IPS DF 6.9 (cell line): ENCODE measurements around the gene CLUH.
A peak's percentile ranks its signal among the peaks of the same experiment; 100 is the strongest.

Experiments used
- DNase-seq: peaks from one replicate; pipeline ENCODE4 v3.0.0-alpha.2; 2013; ENCODE audit warnings: low read depth, low spot score
- H3K27ac ChIP-seq: one replicate; pipeline ENCODE4 v1.5.1; 2013; ENCODE audit warnings: low read length, control low read depth
- H3K27me3 ChIP-seq: 2 replicates; pipeline ENCODE4 v1.6.1; 2013; ENCODE audit warnings: mild to moderate bottlenecking, low read length; ENCODE audit not compliant: control insufficient read depth, insufficient read depth
- H3K36me3 ChIP-seq: 2 replicates; pipeline ENCODE4 v1.6.1; 2013; ENCODE audit warnings: low read length; ENCODE audit not compliant: control insufficient read depth, insufficient read depth
- H3K4me1 ChIP-seq: 2 replicates; pipeline ENCODE4 v1.6.1; 2013; ENCODE audit warnings: low read length; ENCODE audit not compliant: control insufficient read depth, insufficient read depth
- H3K4me3 ChIP-seq: 2 replicates; pipeline ENCODE4 v1.5.1; 2013; ENCODE audit warnings: mild to moderate bottlenecking, low read length
- H3K9me3 ChIP-seq: 2 replicates; pipeline ENCODE4 v1.6.1; 2013; ENCODE audit warnings: low read length, inconsistent platforms; ENCODE audit not compliant: control insufficient read depth, insufficient read depth
- WGBS: extraction: QIAGEN DNeasy Blood & Tissue Kit; methylation state at CpG from one replicate; pipeline ENCODE4 v1.1.7; 2013; ENCODE audit warnings: mixed read lengths, missing lambda C conversion rate; ENCODE audit not compliant: insufficient read length, insufficient coverage; 5-methylcytosine and 5-hydroxymethylcytosine counted together

Gene CLUH

DNA sequence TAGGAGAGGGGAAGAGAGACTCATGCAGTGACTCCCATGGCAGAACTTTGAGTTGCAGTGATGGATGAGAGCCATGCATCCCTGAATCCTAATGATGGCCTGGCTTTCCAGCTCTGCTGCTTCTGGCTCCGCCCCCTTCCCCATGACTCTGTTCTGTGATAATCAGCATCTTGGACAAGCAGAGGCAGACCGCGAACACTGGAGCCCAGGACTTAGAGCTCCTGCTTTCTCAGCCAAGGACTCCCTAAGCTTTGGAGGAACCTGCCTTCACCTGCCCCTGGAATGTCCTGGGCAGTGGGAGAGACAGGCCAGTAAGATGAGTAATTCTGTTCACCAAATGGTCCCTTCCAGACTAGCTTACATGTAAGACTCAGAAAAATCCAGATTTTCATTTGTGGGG, 25.4 kb upstream of the CLUH start:
- Histone ChIP-seq H3K4me3 (no peak overlapping the region), H3K27me3 (no peaks in the 10 kb centered on the region), H3K9me3 (no peaks in the 10 kb centered on the region), H3K27ac (no peak overlapping the region), H3K36me3 (no peaks in the 10 kb centered on the region), H3K4me1 (no peaks in the 10 kb centered on the region)
- WGBS = no CpG with 5 or more reads among the region's 3 CpGs
- DNase-seq = no peak

DNA sequence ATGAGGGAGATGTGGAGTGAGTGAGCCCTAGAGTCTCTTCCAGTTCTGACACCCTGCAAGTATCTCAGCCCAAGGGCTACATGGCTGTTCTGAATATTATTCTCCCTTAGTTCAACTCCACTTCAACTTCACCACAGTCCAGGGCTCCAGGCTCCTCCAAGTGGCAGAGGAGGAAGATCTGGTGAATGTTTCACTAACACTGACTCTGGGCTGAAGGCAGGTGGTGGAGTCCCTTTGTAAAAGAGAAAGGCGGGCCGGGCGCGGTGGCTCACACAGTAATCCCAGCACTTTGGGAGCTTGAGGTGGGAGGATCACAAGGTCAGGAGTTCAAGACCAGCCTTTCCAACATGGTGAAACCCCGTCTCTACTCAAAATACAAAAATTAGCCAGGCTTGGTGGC, 24.3 kb upstream of the CLUH start:
- no CpG with 5 or more reads among the region's 5 CpGs for WGBS
- Histone ChIP-seq H3K27ac (no peak overlapping the region), H3K36me3 (no peaks in the 10 kb centered on the region), H3K4me1 (no peaks in the 10 kb centered on the region), H3K4me3 (no peak overlapping the region), H3K9me3 (no peaks in the 10 kb centered on the region), H3K27me3 (no peaks in the 10 kb centered on the region)
- no peak for DNase-seq

DNA sequence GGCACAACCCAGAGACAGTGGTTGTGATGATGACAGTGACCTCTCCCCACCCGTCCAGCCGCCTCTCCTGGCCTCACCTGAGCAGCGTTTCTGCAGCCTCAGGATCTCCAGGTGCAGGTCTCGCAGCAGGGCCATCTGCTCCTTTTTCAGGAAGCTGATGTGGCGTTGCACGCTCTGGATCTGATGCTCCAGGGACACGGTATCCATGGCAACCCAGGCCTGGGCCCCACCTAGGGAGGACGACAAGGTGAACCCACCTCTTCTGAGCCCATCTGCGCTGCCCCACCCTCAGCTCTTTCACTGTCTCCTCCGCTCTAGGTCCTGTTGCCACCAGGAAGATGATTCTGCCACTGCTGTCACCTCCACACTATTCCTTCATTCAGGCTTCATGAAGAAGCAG, 23.4 kb upstream of the CLUH start:
- H3K9me3 ChIP-seq = no peaks in the 10 kb centered on the region
- no CpG with 5 or more reads among the region's 10 CpGs for WGBS
- DNase-seq = no peak

DNA sequence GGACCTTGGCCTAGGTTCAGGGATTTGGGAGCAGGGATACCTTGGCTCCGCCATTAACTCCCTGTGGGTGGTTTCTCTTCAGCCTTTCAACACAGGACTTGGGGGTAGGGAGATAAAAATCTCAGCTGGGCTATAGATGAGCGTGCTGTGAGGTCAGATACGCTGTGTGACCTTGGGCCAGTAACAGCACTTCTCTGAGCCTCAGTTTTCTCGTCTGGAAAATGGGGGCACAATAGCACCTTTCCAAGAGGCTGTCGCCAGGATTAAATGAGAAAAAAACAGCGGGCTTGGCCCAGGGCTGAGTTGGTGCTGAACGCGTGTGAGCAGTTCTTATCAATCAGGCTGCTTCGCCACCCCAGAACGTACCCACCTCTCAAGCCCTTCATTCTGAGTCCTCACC, 20.2 kb upstream of the CLUH start:
- Histone ChIP-seq H3K9me3 (no peaks in the 10 kb centered on the region), H3K27ac (no peak overlapping the region), H3K4me3 (no peak overlapping the region), H3K27me3 (no peaks in the 10 kb centered on the region), H3K36me3 (no peaks in the 10 kb centered on the region), H3K4me1 (no peaks in the 10 kb centered on the region)
- DNase-seq = no peak
- no CpG with 5 or more reads among the region's 10 CpGs for WGBS

More for the DNA sequence above, 23.4 kb upstream of the CLUH start:
- H3K4me3 ChIP-seq = no peak overlapping the region
- H3K27me3 ChIP-seq = no peaks in the 10 kb centered on the region
- H3K27ac ChIP-seq = no peak overlapping the region
- H3K4me1 ChIP-seq = no peaks in the 10 kb centered on the region
- H3K36me3 ChIP-seq = no peaks in the 10 kb centered on the region

DNA sequence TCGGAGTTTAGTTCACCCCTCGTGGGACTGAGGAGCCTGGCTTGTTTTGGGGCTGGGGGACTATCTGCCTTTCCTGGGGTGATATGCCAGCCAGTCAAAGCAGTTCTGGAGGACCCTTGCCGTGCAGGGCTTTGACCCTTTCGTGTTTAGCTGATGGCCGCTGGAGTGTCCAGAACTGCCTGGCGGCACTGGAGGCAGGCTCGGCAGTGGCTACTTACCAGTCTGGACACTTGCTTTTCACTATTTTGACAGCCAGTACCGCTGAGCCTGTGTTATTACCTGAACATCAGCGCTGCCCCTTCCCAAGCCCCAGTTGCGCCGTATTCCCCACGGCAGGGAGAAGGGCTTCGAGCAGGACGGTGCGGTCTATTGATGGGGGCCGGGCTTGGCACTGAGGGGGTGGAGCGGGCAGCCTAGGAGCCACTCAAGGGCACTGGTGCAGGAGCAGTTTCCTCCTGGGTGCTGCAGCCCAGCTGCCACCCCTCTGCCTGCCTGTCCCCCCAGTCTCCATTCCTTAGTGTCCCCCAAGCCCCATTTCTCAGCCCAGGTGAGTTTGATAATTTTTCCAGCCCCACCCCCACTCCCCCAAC, 19.3 kb upstream of the CLUH start:
- no CpG with 5 or more reads among the region's 17 CpGs for WGBS
- no peak for DNase-seq
- Histone ChIP-seq H3K4me3 (no peak overlapping the region), H3K36me3 (no peaks in the 10 kb centered on the region), H3K27ac (no peak overlapping the region), H3K9me3 (no peaks in the 10 kb centered on the region), H3K27me3 (no peaks in the 10 kb centered on the region), H3K4me1 (no peaks in the 10 kb centered on the region)

DNA sequence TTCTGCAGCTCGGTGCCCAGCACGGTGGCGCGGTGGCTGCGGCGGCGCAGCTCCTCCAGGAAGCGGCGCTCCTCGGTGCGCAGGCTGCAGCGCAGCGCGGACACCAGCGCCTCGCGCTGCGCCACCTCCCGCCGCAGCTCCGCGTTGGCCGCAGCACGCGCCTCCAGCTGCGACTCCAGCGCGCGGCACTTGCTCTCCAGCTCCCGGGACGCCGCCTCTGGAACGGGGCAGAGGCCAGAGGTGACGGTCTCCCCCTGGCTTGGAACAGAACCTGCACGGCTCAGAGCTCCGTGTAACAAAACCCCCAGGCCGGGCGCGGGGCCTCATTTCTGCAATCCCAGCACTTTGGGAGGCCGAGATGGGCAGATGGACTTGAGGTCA, 13.2 kb upstream of the CLUH start:
- H3K4me1 ChIP-seq = peaks cover 3% of the 10 kb centered on the region
- H3K27ac ChIP-seq = no peak overlapping the region
- DNase-seq = no peak
- H3K9me3 ChIP-seq = no peaks in the 10 kb centered on the region
- H3K36me3 ChIP-seq = no peaks in the 10 kb centered on the region; the same call in 1 of the 2 replicates
- no peaks in the 10 kb centered on the region for H3K27me3 ChIP-seq
- H3K4me3 ChIP-seq = peak overlapping the region; percentile 32; the same call in 1 of the 2 replicates
- no CpG with 5 or more reads among the region's 40 CpGs for WGBS

DNA sequence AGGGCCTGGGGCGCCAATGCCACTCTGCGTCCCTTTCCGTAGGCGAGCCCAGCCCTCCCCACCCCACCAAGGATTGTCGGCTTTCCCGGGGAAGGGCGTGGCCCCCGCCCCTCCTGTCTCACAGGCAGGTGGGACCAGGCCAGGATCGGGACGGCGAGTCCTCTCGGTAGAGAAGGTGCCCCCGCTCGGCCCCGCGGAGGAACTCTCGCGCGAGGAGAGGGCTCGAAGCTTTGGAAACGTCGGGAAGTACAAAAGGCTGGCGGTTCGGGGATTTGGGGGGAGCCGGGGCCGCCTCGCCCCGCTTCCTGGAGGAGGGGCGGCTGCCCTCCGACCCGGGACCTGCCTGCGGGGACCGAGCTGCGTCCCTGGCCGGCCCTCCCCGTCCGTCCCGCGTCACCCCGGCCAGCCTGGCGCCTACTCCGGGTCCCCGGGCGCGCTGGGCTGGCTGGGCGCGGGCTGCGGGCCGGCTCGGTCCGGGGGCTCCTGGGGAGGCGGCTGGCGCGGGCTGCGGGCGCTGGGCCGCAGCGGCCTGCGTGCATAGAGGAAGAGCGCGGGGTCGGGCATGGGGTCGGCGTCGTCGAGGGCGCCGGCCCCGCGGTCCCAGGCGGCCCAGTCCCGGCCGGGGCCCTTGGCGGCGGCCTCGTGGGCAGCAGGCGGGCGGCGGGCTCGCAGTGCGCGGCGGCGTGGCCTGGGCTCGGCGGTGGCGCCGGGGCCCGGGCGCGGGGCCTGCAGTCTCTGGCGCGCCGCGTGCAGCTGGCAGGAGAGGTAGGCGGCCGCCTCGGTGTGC, 12.6 kb upstream of the CLUH start:
- Histone ChIP-seq H3K27ac (no peak overlapping the region), H3K9me3 (no peaks in the 10 kb centered on the region), H3K36me3 (no peaks in the 10 kb centered on the region; the same call in 1 of the 2 replicates), H3K4me1 (peaks cover 6% of the 10 kb centered on the region), H3K27me3 (no peaks in the 10 kb centered on the region), H3K4me3 (peak overlapping the region; percentile 46; the same call in 1 of the 2 replicates)
- WGBS = no CpG with 5 or more reads among the region's 98 CpGs
- no peak for DNase-seq

DNA sequence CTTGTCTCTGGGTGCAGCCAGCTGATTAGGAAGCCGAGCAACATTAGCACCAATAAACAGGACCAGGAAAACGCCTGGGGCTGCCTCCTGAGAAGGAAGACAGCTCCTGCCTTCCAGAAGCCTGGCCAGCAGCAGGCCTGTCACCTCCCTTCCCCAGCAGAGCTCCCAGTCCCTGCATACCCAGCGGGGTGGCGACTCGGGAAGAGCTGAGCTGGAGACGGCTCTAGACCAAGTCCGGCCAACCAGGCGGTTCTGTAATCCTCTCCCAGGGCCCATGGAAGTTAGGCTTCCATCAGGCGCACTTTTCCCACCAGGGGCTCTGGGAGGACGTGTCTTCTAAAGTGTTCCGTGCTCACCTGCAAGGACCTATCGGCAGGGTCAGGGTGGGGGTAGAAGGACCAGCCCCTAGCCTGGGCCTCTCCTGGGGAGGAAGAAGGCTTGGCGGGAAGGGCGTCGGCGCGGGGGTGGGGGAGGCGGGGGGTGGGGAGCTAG, 12.0 kb upstream of the CLUH start:
- Histone ChIP-seq H3K9me3 (no peaks in the 10 kb centered on the region), H3K4me3 (peak overlapping the region; percentile 46; the same call in 1 of the 2 replicates), H3K27me3 (no peaks in the 10 kb centered on the region), H3K36me3 (no peaks in the 10 kb centered on the region; the same call in 1 of the 2 replicates), H3K27ac (no peak overlapping the region), H3K4me1 (peaks cover 6% of the 10 kb centered on the region)
- DNase-seq = no peak
- no CpG with 5 or more reads among the region's 18 CpGs for WGBS

DNA sequence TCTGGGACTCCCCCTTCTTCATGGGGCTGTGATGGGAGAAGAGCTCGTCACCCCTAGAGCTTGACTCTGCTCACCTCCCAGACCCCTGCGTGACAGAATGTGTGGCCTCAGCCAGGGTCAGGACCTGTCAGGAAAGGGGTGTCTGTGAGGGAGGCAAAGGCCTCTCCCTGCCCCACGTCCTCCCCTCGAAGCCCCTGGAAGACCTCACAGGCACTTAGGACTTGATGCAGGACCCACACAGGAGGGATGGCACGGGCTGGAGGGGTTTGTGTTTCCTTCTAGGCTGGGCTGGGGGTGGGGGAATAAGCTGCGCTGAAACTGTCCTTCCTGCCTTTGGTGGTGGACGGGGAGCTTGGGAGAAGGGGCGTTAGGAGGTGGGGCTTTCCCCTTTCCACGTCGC, 11.0 kb upstream of the CLUH start:
- no CpG with 5 or more reads among the region's 10 CpGs for WGBS
- no peaks in the 10 kb centered on the region; the same call in 1 of the 2 replicates for H3K36me3 ChIP-seq
- H3K9me3 ChIP-seq = no peaks in the 10 kb centered on the region
- no peak overlapping the region for H3K27ac ChIP-seq
- peaks cover 6% of the 10 kb centered on the region for H3K4me1 ChIP-seq
- no peak for DNase-seq
- no peaks in the 10 kb centered on the region for H3K27me3 ChIP-seq
- no peak overlapping the region for H3K4me3 ChIP-seq

DNA sequence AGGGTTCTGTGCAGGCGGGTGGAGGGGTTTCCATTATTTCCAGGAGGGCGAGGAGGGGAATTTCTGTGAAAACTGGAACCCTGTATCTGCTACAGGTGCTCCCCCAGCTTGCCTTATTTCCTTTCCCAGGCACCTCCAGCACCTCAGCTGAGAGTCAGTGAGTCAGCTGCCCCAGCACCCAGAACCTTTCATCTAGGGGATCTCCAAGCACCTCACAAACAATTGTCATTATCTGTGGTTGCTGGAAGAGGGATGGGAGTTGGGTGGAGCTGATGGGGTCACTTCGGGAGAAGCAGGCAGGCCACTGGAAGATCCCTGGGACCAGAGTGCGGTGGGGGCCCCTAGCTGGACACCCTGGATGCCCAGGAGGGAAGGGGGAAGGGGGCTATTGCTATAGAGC, 10.0 kb upstream of the CLUH start:
- no peaks in the 10 kb centered on the region for H3K9me3 ChIP-seq
- WGBS = no CpG with 5 or more reads among the region's 4 CpGs
- DNase-seq = no peak

More for the DNA sequence above, 10.0 kb upstream of the CLUH start:
- H3K27ac ChIP-seq = no peak overlapping the region
- H3K4me1 ChIP-seq = peaks cover 6% of the 10 kb centered on the region
- no peaks in the 10 kb centered on the region for H3K27me3 ChIP-seq
- no peak overlapping the region for H3K4me3 ChIP-seq
- no peaks in the 10 kb centered on the region; the same call in 1 of the 2 replicates for H3K36me3 ChIP-seq
